Prostate gland (tissue), 2 donors: ENCODE results near the gene NCKIPSD. TPM values are rescaled to one million over a fixed set of nuclear protein-coding genes. Genes with fewer than 3 reads are reported as not detected.

Source experiments
- DNase-seq: peaks from one replicate; pipeline ENCODE4 v3.0.0-alpha.2; 2019; ENCODE audit warnings: low spot score
- H3K27ac ChIP-seq, 2 donors: fragments of 200-600 bp; sonication (generic); 2 replicates each; pipeline ENCODE4 v1.5.1; 2017 to 2019
- H3K27me3 ChIP-seq: fragments of 200-600 bp; sonication (generic); replicated peaks from 2 replicates; pipeline ENCODE4 v1.5.1; 2019; ENCODE audit not compliant: insufficient read depth
- H3K36me3 ChIP-seq, 2 donors: fragments of 200-600 bp; sonication (generic); 1 replicate in 1 of 2; 2 replicates in 1 of 2; pipeline versions ENCODE4 v1.5.1 to v1.8.1; 2017 to 2019
- H3K4me1 ChIP-seq: fragments of 200-600 bp; sonication (generic); replicated peaks from 2 replicates; pipeline ENCODE4 v1.5.1; 2019
- H3K4me3 ChIP-seq, 2 donors: fragments of 200-600 bp; sonication (generic); 2 replicates each; pipeline ENCODE4 v1.5.1; 2017 to 2019
- H3K9me3 ChIP-seq: fragments of 200-600 bp; sonication (generic); 2 replicates; pipeline ENCODE4 v1.5.1; 2017
- CTCF ChIP-seq, 4 experiments: fragments of 200-600 bp in 2 of 4; fragments of 450-650 bp in 2 of 4; sonication (generic) in 2 of 4; IDR thresholded peaks; 1 replicate in 3 of 4; 2 replicates in 1 of 4; pipeline ENCODE4 v1.5.1; 2016 to 2019; ENCODE audit warnings: antibody characterized with exemption in 4 of 4, mild to moderate bottlenecking in 2 of 4, moderate library complexity in 2 of 4
- POLR2A ChIP-seq: fragments of 450-650 bp; IDR thresholded peaks from one replicate; pipeline ENCODE4 v1.6.1; 2016; ENCODE audit warnings: antibody characterized with exemption, mild to moderate bottlenecking
- POLR2AphosphoS5 ChIP-seq: sonication (generic); formaldehyde crosslinking; IDR thresholded peaks from one replicate; pipeline ENCODE4 v1.6.1; 2017; ENCODE audit warnings: antibody characterized with exemption
- WGBS: methylation state at CpG from one replicate; pipeline ENCODE4 v1.1.5; 2018; 5-methylcytosine and 5-hydroxymethylcytosine counted together
- intact Hi-C: fragments of 100-400 bp; cut with DNase I; formaldehyde crosslinking; loops from one replicate; pipeline ENCODE4 v1.14.2; 2022
- total RNA-seq, 2 donors: library from RNA; depleted of rRNA; stranded (reverse); fragments of >200 nt; gene quantifications; one replicate each; pipeline ENCODE4 v1.1.0, GENCODE V29; 2016

Gene NCKIPSD
- total RNA-seq, 2 donors from 2014 or later, result 32.9 to 83.3 TPM

GRCh38 chr3:48664313-48664644 is 21.4 kb downstream of the NCKIPSD start:
- DNase-seq, result no peak
- intact Hi-C loops, result no loop called here

GRCh38 chr3:48663489-48664312 is 22.0 kb downstream of the NCKIPSD start:
- Histone ChIP-seq H3K36me3 (no peaks in the 10 kb centered on the region), H3K4me1 (no peaks in the 10 kb centered on the region), H3K9me3 (no peaks in the 10 kb centered on the region), H3K27me3 (no peaks in the 10 kb centered on the region), H3K27ac (peak overlapping the region; percentile 60), H3K4me3 (peak overlapping the region; percentile 29 to 36)
- DNase-seq, result peak; percentile 76
- TF ChIP-seq CTCF (IDR thresholded peaks at IDR 0.05) (peak in 3 of 4 experiments; percentile 40 to 67 (median 62)), POLR2A (peak; percentile 19), POLR2AphosphoS5 (peak; percentile 60)
- WGBS, result 1% methylated on average over 66 of the region's 66 CpGs
- intact Hi-C loops, result no loop called here

More at GRCh38 chr3:48664313-48664644, 21.4 kb downstream of the NCKIPSD start:
- Histone ChIP-seq H3K27me3 (no peaks in the 10 kb centered on the region), H3K4me3 (no peak overlapping the region), H3K36me3 (no peaks in the 10 kb centered on the region), H3K9me3 (no peaks in the 10 kb centered on the region), H3K27ac (peak overlapping the region; percentile 60), H3K4me1 (no peaks in the 10 kb centered on the region)
- TF ChIP-seq POLR2AphosphoS5 (no peak), CTCF (IDR thresholded peaks at IDR 0.05) (no peak), POLR2A (no peak)
- WGBS, result 50% methylated on average over 11 of the region's 11 CpGs

- TF ChIP-seq POLR2A, result no peak
- no peak for TF ChIP-seq CTCF (IDR thresholded peaks at IDR 0.05)
- peak; percentile 38 for TF ChIP-seq POLR2AphosphoS5
- Histone ChIP-seq H3K27ac (peak within 1 kb of the TSS; percentile 60), H3K4me1 (no peaks in the 10 kb centered on the region), H3K27me3 (no peaks in the 10 kb centered on the region), H3K9me3 (no peaks in the 10 kb centered on the region), H3K4me3 (peak within 1 kb of the TSS; percentile 29 to 36), H3K36me3 (no peaks in the 10 kb centered on the region)
- peak; percentile 42 for DNase-seq
- 2% methylated on average over 43 of the region's 52 CpGs for WGBS
- intact Hi-C loops, result no loop called here
These were observed 22.8 kb downstream of the NCKIPSD start, which contains the start of gene CELSR3 for GRCh38 chr3:48662753-48663488. CELSR3 (minus strand) TSS chr3:48662886; CDS start chr3:48662634, 252 bp downstream.

GRCh38 chr3:48662145-48662752 is 23.5 kb downstream of the NCKIPSD start:
- no peak for TF ChIP-seq POLR2A
- TF ChIP-seq POLR2AphosphoS5, result no peak
- no peak for TF ChIP-seq CTCF (IDR thresholded peaks at IDR 0.05)
- Histone ChIP-seq H3K4me3 (peak overlapping the region in 1 of 2 donors; percentile 36), H3K9me3 (no peaks in the 10 kb centered on the region), H3K27me3 (no peaks in the 10 kb centered on the region), H3K27ac (no peak overlapping the region), H3K4me1 (no peaks in the 10 kb centered on the region), H3K36me3 (no peaks in the 10 kb centered on the region)
- DNase-seq, result no peak
- intact Hi-C loops, result no loop called here
- WGBS, result 2% methylated on average over 36 of the region's 46 CpGs
